ENCODE results near the gene UBE2E3. TPM values are rescaled to one million over a fixed set of nuclear protein-coding genes. Genes with fewer than 3 reads are reported as not detected.

Gene UBE2E3
- total RNA-seq, 1 donor, result 172 TPM

DNA sequence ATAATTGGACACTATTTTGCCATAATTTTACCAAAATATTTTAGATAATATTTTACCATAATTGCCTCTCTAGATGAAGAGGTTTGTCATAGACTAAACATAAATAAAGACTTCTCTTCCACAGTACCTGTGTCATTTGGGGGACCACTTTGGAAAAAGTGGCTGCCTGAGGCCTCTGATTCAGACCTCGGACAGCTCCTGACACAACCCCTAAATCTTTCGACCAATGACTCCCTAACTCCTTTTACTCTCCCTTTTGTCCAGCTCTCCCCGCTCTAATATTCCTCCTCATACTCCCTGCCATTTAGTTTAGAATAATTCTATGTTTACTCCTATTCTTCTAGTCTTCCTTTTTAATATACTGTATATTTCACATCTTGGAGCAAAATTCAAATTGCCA, 36.0 kb upstream of the UBE2E3 start:
- TF ChIP-seq, protein P1, sequence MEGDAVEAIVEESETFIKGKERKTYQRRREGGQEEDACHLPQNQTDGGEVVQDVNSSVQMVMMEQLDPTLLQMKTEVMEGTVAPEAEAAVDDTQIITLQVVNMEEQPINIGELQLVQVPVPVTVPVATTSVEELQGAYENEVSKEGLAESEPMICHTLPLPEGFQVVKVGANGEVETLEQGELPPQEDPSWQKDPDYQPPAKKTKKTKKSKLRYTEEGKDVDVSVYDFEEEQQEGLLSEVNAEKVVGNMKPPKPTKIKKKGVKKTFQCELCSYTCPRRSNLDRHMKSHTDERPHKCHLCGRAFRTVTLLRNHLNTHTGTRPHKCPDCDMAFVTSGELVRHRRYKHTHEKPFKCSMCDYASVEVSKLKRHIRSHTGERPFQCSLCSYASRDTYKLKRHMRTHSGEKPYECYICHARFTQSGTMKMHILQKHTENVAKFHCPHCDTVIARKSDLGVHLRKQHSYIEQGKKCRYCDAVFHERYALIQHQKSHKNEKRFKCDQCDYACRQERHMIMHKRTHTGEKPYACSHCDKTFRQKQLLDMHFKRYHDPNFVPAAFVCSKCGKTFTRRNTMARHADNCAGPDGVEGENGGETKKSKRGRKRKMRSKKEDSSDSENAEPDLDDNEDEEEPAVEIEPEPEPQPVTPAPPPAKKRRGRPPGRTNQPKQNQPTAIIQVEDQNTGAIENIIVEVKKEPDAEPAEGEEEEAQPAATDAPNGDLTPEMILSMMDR (IDR thresholded peaks at IDR 0.05; ENCODE audit: insufficient read depth, low read length), result no peak
- H3K4me3 ChIP-seq (ENCODE audit: low read depth, low read length), result no peak overlapping the region
- no peak for DNase-seq (ENCODE audit: low read depth)

DNA sequence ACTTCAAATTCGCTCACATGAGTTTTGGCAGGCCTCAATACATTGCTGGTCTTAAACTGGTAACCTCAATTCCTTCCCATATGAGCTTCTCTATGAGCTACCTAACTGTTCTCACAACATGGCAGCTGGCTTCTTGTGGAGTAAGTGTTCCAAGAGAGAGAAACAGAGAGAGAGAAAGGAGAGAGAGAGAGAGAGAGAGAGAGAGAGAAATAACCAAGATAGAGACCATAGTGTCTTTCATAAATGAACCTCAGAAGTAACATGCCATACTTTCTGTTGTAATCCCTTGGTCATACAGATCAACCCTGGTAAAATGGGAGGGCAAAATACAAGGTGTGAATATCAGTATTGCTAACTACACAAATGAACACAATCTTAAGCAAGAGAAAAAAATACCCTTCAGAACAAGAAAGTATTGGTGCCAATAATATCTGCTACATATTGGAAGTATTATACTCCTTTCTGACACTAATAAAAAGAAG, 33.2 kb upstream of the UBE2E3 start:
- TF ChIP-seq, protein P1 (IDR thresholded peaks at IDR 0.05; ENCODE audit: insufficient read depth, low read length), result no peak
- H3K4me3 ChIP-seq (ENCODE audit: low read depth, low read length), result no peak overlapping the region
- DNase-seq (ENCODE audit: low read depth), result no peak

DNA sequence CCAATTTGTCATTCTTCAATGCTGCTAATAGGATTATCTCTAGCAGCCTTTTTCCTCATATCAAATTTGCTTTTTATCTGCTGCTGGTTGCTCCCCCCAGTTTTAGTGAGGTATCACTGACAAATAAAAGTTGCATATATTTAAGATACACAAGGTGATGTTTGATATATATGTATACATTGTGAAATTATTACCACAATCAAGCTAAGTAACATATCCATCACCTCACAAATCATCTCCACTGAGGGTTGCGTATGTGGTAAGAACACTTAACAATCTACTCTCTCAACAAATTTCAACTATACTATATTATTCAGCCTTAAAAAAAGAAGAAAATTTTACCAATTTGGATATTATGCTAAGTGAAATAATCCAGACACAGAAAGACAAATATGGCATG, 30.5 kb upstream of the UBE2E3 start:
- TF ChIP-seq, protein P1 (IDR thresholded peaks at IDR 0.05; ENCODE audit: insufficient read depth, low read length), result no peak
- no peak for DNase-seq (ENCODE audit: low read depth)

DNA sequence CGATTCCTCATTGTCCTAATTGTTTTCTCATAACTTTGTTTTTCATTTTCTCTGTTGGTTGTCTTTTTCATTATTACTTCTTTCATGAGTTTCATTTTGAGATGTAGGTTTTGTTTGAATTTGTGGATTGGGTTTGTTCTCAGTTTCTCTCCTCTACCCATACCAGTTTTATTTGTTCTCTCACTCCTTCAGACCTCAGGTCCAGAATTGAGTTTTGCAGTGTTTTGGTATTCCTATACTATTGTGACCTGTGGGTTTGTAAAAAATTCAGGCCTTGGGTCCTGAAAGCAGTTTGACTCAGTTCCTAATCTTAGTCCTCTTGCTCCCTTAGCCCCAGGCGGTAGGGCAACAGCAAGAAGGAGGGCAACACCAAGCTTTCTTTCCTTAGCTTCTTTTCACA, 28.3 kb upstream of the UBE2E3 start:
- TF ChIP-seq, protein P1 (IDR thresholded peaks at IDR 0.05; ENCODE audit: insufficient read depth, low read length), result no peak
- no peak overlapping the region for H3K4me3 ChIP-seq (ENCODE audit: low read depth, low read length)
- DNase-seq (ENCODE audit: low read depth), result no peak

More for the DNA sequence above, 30.5 kb upstream of the UBE2E3 start:
- no peak overlapping the region for H3K4me3 ChIP-seq (ENCODE audit: low read depth, low read length)

DNA sequence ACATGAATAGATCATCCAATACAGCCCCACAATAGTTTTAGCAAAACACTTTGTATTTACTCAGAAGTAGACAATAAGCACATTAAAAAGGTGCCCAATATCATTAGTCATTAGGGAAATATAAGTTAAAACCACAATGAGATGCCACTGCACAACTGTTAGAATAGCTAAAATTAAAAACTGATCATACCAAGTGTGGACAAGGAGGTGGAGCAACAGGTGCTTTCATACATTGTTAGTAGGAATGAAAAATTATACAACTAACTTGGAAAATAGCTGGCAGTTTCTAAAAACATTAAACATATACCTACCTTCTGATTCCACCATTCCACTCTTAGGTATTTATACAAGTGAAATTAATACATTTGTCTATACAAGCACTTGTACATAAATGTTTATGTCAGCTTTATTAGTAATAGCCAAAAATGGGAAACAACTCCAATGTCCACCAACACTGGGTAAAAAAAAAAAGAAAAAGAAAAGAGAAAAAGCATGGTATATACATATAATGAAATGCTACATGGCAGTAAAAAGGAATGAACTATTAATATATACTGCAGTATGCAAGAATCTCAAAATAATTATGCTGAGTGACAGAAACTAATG, 27.6 kb upstream of the UBE2E3 start:
- no peak for DNase-seq (ENCODE audit: low read depth)
- TF ChIP-seq, protein P1 (IDR thresholded peaks at IDR 0.05; ENCODE audit: insufficient read depth, low read length), result no peak
- H3K4me3 ChIP-seq (ENCODE audit: low read depth, low read length), result no peak overlapping the region

DNA sequence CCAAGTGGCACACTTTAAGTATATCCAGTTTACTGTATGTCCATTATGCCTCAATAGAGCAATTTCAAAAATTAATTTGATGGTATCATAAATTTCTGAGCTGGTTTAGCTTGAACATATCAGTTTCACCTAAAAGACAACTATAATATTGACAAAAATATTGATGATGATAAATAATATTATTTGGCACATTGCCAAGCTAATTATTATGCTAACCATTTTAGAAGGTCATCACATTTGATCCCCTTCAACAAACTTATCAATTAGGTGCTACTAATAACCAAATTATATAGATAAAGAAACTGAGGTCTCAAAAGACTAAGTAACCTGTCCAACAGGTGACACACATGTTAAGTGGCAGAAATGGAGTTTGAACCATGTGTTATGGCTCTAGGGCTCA, 26.9 kb upstream of the UBE2E3 start:
- DNase-seq (ENCODE audit: low read depth), result no peak

More for the DNA sequence above, 26.9 kb upstream of the UBE2E3 start:
- TF ChIP-seq, protein P1 (IDR thresholded peaks at IDR 0.05; ENCODE audit: insufficient read depth, low read length), result no peak
- no peak overlapping the region for H3K4me3 ChIP-seq (ENCODE audit: low read depth, low read length)
